Suprapubic skin (tissue), 4 donors: ENCODE data around the gene SMAD2.

Experiments used
- EP300 ChIP-seq: sonication (generic); formaldehyde crosslinking; IDR thresholded peaks from one replicate; pipeline ENCODE4 v1.6.1; 2017; ENCODE audit warnings: antibody characterized with exemption
- POLR2A ChIP-seq, 2 donors: fragments of 450-650 bp; IDR thresholded peaks; one replicate each; pipeline ENCODE4 v1.6.1; 2017; ENCODE audit warnings: antibody characterized with exemption in 2 of 2, mild to moderate bottlenecking in 2 of 2, moderate library complexity in 2 of 2
- POLR2AphosphoS5 ChIP-seq, 3 donors: sonication (generic); formaldehyde crosslinking; IDR thresholded peaks; one replicate each; pipeline ENCODE4 v1.6.1; 2017; ENCODE audit warnings: antibody characterized with exemption in 3 of 3
- TF ChIP-seq, protein P1 (sequence below), 2 donors: fragments of 200-600 bp in 1 of 2; fragments of 450-650 bp in 1 of 2; sonication (generic) in 1 of 2; IDR thresholded peaks; one replicate each; pipeline ENCODE4 v1.5.1; 2016 to 2019; ENCODE audit warnings: antibody characterized with exemption in 2 of 2, mild to moderate bottlenecking in 1 of 2, moderate library complexity in 1 of 2

DNA sequence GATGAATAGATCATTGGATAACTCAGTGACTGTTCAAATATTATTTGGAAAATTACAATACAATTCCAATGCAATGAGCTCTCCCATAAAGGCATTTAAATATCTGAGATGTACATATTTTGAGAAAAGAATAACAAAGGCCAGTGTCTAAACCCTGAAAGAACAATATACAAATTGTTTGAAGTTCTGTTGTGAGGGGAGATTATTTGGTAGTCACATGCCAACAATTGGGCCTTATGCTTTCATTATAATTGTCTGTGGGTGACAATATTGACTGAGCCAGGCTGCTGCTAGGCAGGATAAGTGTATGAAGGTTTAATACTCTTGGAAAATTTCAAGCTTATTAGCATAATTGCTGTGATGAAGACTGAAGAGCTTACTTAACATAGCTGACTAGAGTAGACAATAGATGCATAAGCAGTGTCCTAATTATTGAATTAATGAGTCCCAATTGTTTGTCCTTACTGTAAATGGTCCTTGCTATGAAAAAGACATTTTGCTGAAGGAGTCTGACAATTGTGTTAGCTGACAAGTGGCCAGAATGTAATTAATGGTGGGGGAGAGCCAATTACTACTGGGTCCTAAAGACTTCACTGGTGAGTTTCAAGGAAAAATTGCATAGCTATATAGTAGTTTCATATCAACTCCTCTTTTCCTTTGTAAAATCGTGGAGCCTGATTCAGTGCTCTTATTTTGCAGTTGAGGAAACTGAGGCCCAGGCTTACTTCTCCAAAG lies 5.0 kb upstream of the SMAD2 start:
- TF ChIP-seq POLR2A (IDR thresholded peaks at IDR 0.05) (no peak), EP300 (no peak), POLR2AphosphoS5 (IDR thresholded peaks at IDR 0.05) (no peak)
- TF ChIP-seq, protein P1, sequence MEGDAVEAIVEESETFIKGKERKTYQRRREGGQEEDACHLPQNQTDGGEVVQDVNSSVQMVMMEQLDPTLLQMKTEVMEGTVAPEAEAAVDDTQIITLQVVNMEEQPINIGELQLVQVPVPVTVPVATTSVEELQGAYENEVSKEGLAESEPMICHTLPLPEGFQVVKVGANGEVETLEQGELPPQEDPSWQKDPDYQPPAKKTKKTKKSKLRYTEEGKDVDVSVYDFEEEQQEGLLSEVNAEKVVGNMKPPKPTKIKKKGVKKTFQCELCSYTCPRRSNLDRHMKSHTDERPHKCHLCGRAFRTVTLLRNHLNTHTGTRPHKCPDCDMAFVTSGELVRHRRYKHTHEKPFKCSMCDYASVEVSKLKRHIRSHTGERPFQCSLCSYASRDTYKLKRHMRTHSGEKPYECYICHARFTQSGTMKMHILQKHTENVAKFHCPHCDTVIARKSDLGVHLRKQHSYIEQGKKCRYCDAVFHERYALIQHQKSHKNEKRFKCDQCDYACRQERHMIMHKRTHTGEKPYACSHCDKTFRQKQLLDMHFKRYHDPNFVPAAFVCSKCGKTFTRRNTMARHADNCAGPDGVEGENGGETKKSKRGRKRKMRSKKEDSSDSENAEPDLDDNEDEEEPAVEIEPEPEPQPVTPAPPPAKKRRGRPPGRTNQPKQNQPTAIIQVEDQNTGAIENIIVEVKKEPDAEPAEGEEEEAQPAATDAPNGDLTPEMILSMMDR (IDR thresholded peaks at IDR 0.05): no peak
